HCT116 (cell line): ENCODE data around the gene SLC22A9. TPM values are rescaled to one million over a fixed set of nuclear protein-coding genes. Genes with fewer than 3 reads are reported as not detected.

ENCODE experiments used
- ATAC-seq: fragments of 200-7000 bp; cut with Tn5 transposase; 2 replicates; pipeline ENCODE4 v1.9.1; 2020; ENCODE audit warnings: mild to moderate bottlenecking, moderate library complexity
- Bru-seq: library from RNA; stranded (reverse); fragments of 400-500 nt; gene quantifications from one replicate; lab custom pipeline; 2021; lab: Mats Ljungman, UMichigan
- BruChase-seq, 2 experiments: library from RNA; stranded (reverse); fragments of 400-500 nt; gene quantifications; one replicate each; lab custom pipeline; 2021; lab: Mats Ljungman, UMichigan
- BruUV-seq: library from RNA; stranded (reverse); fragments of 400-500 nt; replicated peaks from 2 replicates; lab custom pipeline; 2021; lab: Mats Ljungman, UMichigan
- CTCF ChIA-PET: fragments of 300-600 bp; sonication (Branson Sonifier 250); formaldehyde crosslinking; loops from one replicate; lab custom pipeline; 2021; ENCODE audit warnings: antibody characterized with exemption; lab: Charles Lee
- POLR2A ChIA-PET: fragments of 300-600, 350-600 bp; sonication (Branson Sonifier 250); formaldehyde crosslinking; loops from one replicate; lab custom pipeline; 2021; ENCODE audit warnings: antibody characterized with exemption; lab: Charles Lee
- RAD21 ChIA-PET, 2 experiments: fragments of 300-600 bp; sonication (Branson Sonifier 250); formaldehyde crosslinking; loops; one replicate each; lab custom pipeline; 2023; ENCODE audit warnings: low total read pairs in 2 of 2; ENCODE audit not compliant: uncharacterized antibody in 2 of 2, unreplicated experiment in 2 of 2, low non-redundant PET in 1 of 2; lab: Charles Lee
- DNase-seq: peaks from one replicate; pipeline ENCODE4 v3.0.0-alpha.2; 2010; ENCODE audit warnings: low read depth, low spot score
- H2AFZ ChIP-seq: fragments of 200-600 bp; shearing (Covaris generic), sonication (generic); 2 replicates; pipeline ENCODE4 v1.6.1; 2017; ENCODE audit warnings: low read depth, mixed run types, mixed read lengths, antibody characterized with exemption, low read length; ENCODE audit not compliant: poor library complexity, severe bottlenecking
- H3K27ac ChIP-seq: 2 replicates; pipeline ENCODE4 v1.5.1; 2012; ENCODE audit warnings: low read depth, low read length
- H3K27me3 ChIP-seq: fragments of 200-600 bp; sonication (generic); 2 replicates; pipeline ENCODE4 v1.6.1; 2016; ENCODE audit warnings: mixed run types, low read length, mixed read lengths; ENCODE audit not compliant: insufficient read depth
- H3K36me3 ChIP-seq, 2 experiments: fragments of 200-500 bp in 1 of 2; fragments of 200-600 bp in 1 of 2; sonication (Bioruptor generic) in 1 of 2; sonication (generic) in 1 of 2; 2 replicates each; pipeline versions ENCODE4 v1.5.1 to v1.6.1; 2014 to 2016; ENCODE audit warnings: low read length in 2 of 2, inconsistent platforms in 1 of 2, mixed read lengths in 1 of 2, mixed run types in 1 of 2; ENCODE audit not compliant: insufficient read depth in 2 of 2, control insufficient read depth in 1 of 2
- H3K4me1 ChIP-seq, 2 experiments: fragments of 200-600 bp in 1 of 2; sonication (generic) in 1 of 2; 2 replicates each; pipeline versions ENCODE4 v1.5.1 to v1.6.1; 2012 to 2017; ENCODE audit warnings: low read length in 2 of 2, inconsistent platforms in 1 of 2, mild to moderate bottlenecking in 1 of 2, mixed read lengths in 1 of 2, mixed run types in 1 of 2, moderate library complexity in 1 of 2; ENCODE audit not compliant: insufficient read depth in 2 of 2, control insufficient read depth in 1 of 2
- H3K4me2 ChIP-seq: fragments of 200-600 bp; sonication (generic); 2 replicates; pipeline ENCODE4 v1.6.1; 2017; ENCODE audit warnings: mixed run types, low read length, mixed read lengths
- H3K4me3 ChIP-seq, 2 experiments: fragments of 200-600 bp in 1 of 2; sonication (generic) in 1 of 2; replicated peaks in 1 of 2; 2 replicates each; pipeline ENCODE4 v1.5.1; 2011 to 2016; ENCODE audit warnings: low read length in 2 of 2, control low read depth in 1 of 2, low read depth in 1 of 2, mild to moderate bottlenecking in 1 of 2, mixed read lengths in 1 of 2, mixed run types in 1 of 2
- H3K79me2 ChIP-seq: fragments of 200-600 bp; sonication (generic); 2 replicates; pipeline ENCODE4 v1.6.1; 2017; ENCODE audit warnings: mild to moderate bottlenecking, mixed run types, low read length, moderate library complexity, mixed read lengths; ENCODE audit not compliant: insufficient read depth
- H3K9ac ChIP-seq: fragments of 200-600 bp; sonication (generic); 2 replicates; pipeline ENCODE4 v1.6.1; 2016; ENCODE audit warnings: low read length, mixed read lengths
- H3K9me2 ChIP-seq: fragments of 200-600 bp; sonication (generic), shearing (Covaris generic); 2 replicates; pipeline ENCODE4 v1.6.1; 2017; ENCODE audit warnings: mixed run types, mild to moderate bottlenecking, moderate library complexity; ENCODE audit not compliant: insufficient read depth
- H3K9me3 ChIP-seq, 2 experiments: fragments of 200-500 bp in 1 of 2; fragments of 200-600 bp in 1 of 2; sonication (Bioruptor generic) in 1 of 2; sonication (generic) in 1 of 2; 2 replicates each; pipeline ENCODE4 v1.6.1; 2014 to 2017; ENCODE audit warnings: low read length in 2 of 2, mixed read lengths in 2 of 2, inconsistent platforms in 1 of 2, low read depth in 1 of 2, mild to moderate bottlenecking in 1 of 2, mixed run types in 1 of 2, moderate library complexity in 1 of 2; ENCODE audit not compliant: control insufficient read depth in 1 of 2, insufficient read depth in 1 of 2
- H4K20me1 ChIP-seq: fragments of 200-600 bp; sonication (generic), shearing (Covaris generic); 2 replicates; pipeline ENCODE4 v1.6.1; 2017; ENCODE audit warnings: mixed run types, mild to moderate bottlenecking, moderate library complexity; ENCODE audit not compliant: insufficient read depth
- ATF3 ChIP-seq: IDR thresholded peaks from 2 replicates; pipeline ENCODE4 v1.6.1; 2012
- CBX3 ChIP-seq: IDR thresholded peaks from 2 replicates; pipeline ENCODE4 v1.6.1; 2012; ENCODE audit warnings: low read depth
- CTCF ChIP-seq, 3 experiments: fragments of 200-600 bp in 1 of 3; sonication (generic) in 1 of 3; IDR thresholded peaks in 2 of 3; conservative IDR thresholded peaks in 1 of 3; 2 replicates each; pipeline ENCODE4 v1.5.1; 2012 to 2017; ENCODE audit warnings: low read depth in 2 of 3, low read length in 2 of 3, antibody characterized with exemption in 1 of 3, borderline replicate concordance in 1 of 3, control low read depth in 1 of 3, mild to moderate bottlenecking in 1 of 3, mixed read lengths in 1 of 3, mixed run types in 1 of 3, moderate library complexity in 1 of 3; ENCODE audit not compliant: insufficient read depth in 1 of 3
- EGR1 ChIP-seq: IDR thresholded peaks from 2 replicates; pipeline ENCODE4 v1.6.1; 2012; ENCODE audit warnings: low read depth
- ELF1 ChIP-seq: IDR thresholded peaks from 2 replicates; pipeline ENCODE4 v1.6.1; 2012; ENCODE audit warnings: low read depth, borderline replicate concordance
- EZH2 ChIP-seq: fragments of 200-600 bp; sonication (generic); IDR thresholded peaks from 2 replicates; pipeline ENCODE4 v1.6.1; 2017; ENCODE audit warnings: antibody characterized with exemption, mixed run types
- EZH2phosphoT487 ChIP-seq: fragments of 200-600 bp; IDR thresholded peaks from 2 replicates; pipeline ENCODE4 v1.6.1; 2018; ENCODE audit warnings: antibody characterized with exemption, borderline replicate concordance
- MAX ChIP-seq: IDR thresholded peaks from 2 replicates; pipeline ENCODE4 v1.6.1; 2012
- POLR2A ChIP-seq: IDR thresholded peaks from 2 replicates; pipeline ENCODE4 v1.7.0; 2011; ENCODE audit warnings: borderline replicate concordance; ENCODE audit not compliant: insufficient read depth, insufficient read length; ENCODE audit errors: extremely low read depth
- POLR2AphosphoS5 ChIP-seq: IDR thresholded peaks from 2 replicates; pipeline ENCODE4 v1.6.1; 2011; ENCODE audit warnings: mild to moderate bottlenecking, low read depth, low read length, moderate library complexity
- RAD21 ChIP-seq: IDR thresholded peaks from 2 replicates; pipeline ENCODE4 v1.6.1; 2012; ENCODE audit warnings: low read depth, mild to moderate bottlenecking
- REST ChIP-seq: IDR thresholded peaks from 2 replicates; pipeline ENCODE4 v1.6.1; 2012; ENCODE audit warnings: low read depth
- SP1 ChIP-seq: IDR thresholded peaks from 2 replicates; pipeline ENCODE4 v1.6.1; 2012; ENCODE audit warnings: low read depth
- SRF ChIP-seq: IDR thresholded peaks from 2 replicates; pipeline ENCODE4 v1.6.1; 2012; ENCODE audit warnings: low read depth
- TCF7L2 ChIP-seq: IDR thresholded peaks from 2 replicates; pipeline ENCODE4 v1.7.0; 2011; ENCODE audit warnings: borderline replicate concordance, inconsistent platforms; ENCODE audit not compliant: insufficient read depth, insufficient read length; ENCODE audit errors: extremely low read depth
- ZFX ChIP-seq: fragments of 450-650 bp; IDR thresholded peaks from 2 replicates; pipeline ENCODE4 v1.6.1; 2017
- ZNF274 ChIP-seq: fragments of 200-500 bp; sonication (Bioruptor generic); IDR thresholded peaks from 2 replicates; pipeline ENCODE4 v1.6.1; 2014; ENCODE audit warnings: mild to moderate bottlenecking, low read depth, low read length, inconsistent platforms
- intact Hi-C: fragments of 100-400 bp; cut with micrococcal nuclease; formaldehyde crosslinking; loops from 2 replicates; pipeline ENCODE4 v1.10.0; 2022
- long read RNA-seq: library from polyadenylated mRNA; unstranded; transcript quantifications from one replicate; pipeline ENCODE4 v2.0.0, GENCODE V29; 2021; ENCODE audit not compliant: unreplicated experiment
- polyA plus RNA-seq: library from polyadenylated mRNA; unstranded; fragments of >200 nt; gene quantifications from 2 replicates; pipeline ENCODE4 v1.2.1, GENCODE V29; 2012; ENCODE audit warnings: missing spikeins
- total RNA-seq: library from RNA; stranded (reverse); gene quantifications from one replicate; pipeline ENCODE4 v1.2.1, GENCODE V29; 2021; ENCODE audit not compliant: unreplicated experiment

The SLC22A9 gene
- not detected for total RNA-seq
- polyA plus RNA-seq = not detected in 2 replicates
- Bru-seq, nascent RNA = not detected
- not detected for BruChase-seq, experiment 1, labeled RNA remaining after a 6-hour chase
- BruChase-seq, experiment 2, labeled RNA remaining after a 2-hour chase = percentile 2 among the genes with signal in this experiment
- long read RNA-seq = 0 reads

GRCh38 chr11:63369165-63369970, at the start of gene SLC22A9:
Gene SLC22A9, plus strand, starts transcription at chr11:63369785. Its CDS starts 272 bp downstream, at chr11:63370057.
- H3K9me3 ChIP-seq = no peaks in the 10 kb centered on the region
- H4K20me1 ChIP-seq = no peaks in the 10 kb centered on the region
- no peak within 1 kb of the TSS for H3K4me3 ChIP-seq
- H3K36me3 ChIP-seq = no peaks in the 10 kb centered on the region
- ChIA-PET RAD21 (no interaction called here), CTCF (no interaction called here), POLR2A (no interaction called here)
- no peak within 1 kb of the TSS for H2AFZ ChIP-seq
- H3K4me1 ChIP-seq = no peaks in the 10 kb centered on the region
- ATAC-seq = no peak
- H3K27me3 ChIP-seq = peaks cover 40% of the 10 kb centered on the region
- no peak within 1 kb of the TSS for H3K4me2 ChIP-seq
- H3K79me2 ChIP-seq = no peaks in the 10 kb centered on the region
- no TSS peak for BruUV-seq
- H3K9ac ChIP-seq = no peak within 1 kb of the TSS
- H3K27ac ChIP-seq = no peak within 1 kb of the TSS
- TF ChIP-seq CTCF (IDR thresholded peaks at IDR 0.05 in 2 of 3, conservative IDR thresholded peaks at IDR 0.05 in 1 of 3; ENCODE audit: borderline replicate concordance in 1 of 3, insufficient read depth in 1 of 3, low read depth in 2 of 3, low read length in 2 of 3) (no peak), SP1 (no peak), RAD21 (no peak), CBX3 (no peak), POLR2A (no peak), REST (no peak), POLR2AphosphoS5 (no peak), EZH2phosphoT487 (no peak), EZH2 (no peak), ZNF274 (no peak), EGR1 (no peak), TCF7L2 (no peak), MAX (no peak), SRF (no peak), ELF1 (no peak), ATF3 (no peak), ZFX (no peak)
- TF ChIP-seq, all 23 proteins: peak for 0
- intact Hi-C loops = no loop called here
- no peaks in the 10 kb centered on the region for H3K9me2 ChIP-seq
- DNase-seq = no peak
